ENCODE results near the gene GALM. TPM values are rescaled to one million over a fixed set of nuclear protein-coding genes. Genes with fewer than 3 reads are reported as not detected.

GALM gene
- total and polyA plus RNA-seq, 2 of the 13 experiments (the other 11 are each of a cell fraction or from before 2014, with no cell fraction given), result 65.5 to 90.0 TPM

GRCh38 chr2:38711558-38711957 lies 45.6 kb downstream of the GALM start:
- Histone ChIP-seq H3K9ac (ENCODE audit: insufficient read depth, low read depth, low read length) (no peak overlapping the region), H3K79me2 (ENCODE audit: insufficient read depth, low read length) (peaks cover 7% of the 10 kb centered on the region), H4K20me1 (ENCODE audit: insufficient read depth, low read length) (no peaks in the 10 kb centered on the region), H3K36me3 (replicated peaks in 1 of 2; ENCODE audit: control insufficient read depth in 1 of 2, insufficient read depth in 2 of 2, low read length in 2 of 2) (peaks cover 20 to 66% of the 10 kb centered on the region in 2 experiments), H3K4me3 (replicated peaks in 1 of 3; ENCODE audit: insufficient read depth in 1 of 3, low read depth in 2 of 3, low read length in 3 of 3) (no peak overlapping the region), H3K9me3 (ENCODE audit: low read length) (no peaks in the 10 kb centered on the region), H3K27me3 (ENCODE audit: control insufficient read depth in 1 of 2, insufficient read depth in 2 of 2, low read length in 2 of 2) (no peaks in the 10 kb centered on the region), H2AFZ (ENCODE audit: low read length) (no peak overlapping the region), H3K4me2 (ENCODE audit: low read depth, low read length) (no peak overlapping the region), H3K27ac (ENCODE audit: extremely low read length, insufficient read depth, low read length) (no peak overlapping the region), H3K4me1 (ENCODE audit: insufficient read depth, low read length) (peaks cover 14% of the 10 kb centered on the region)
- no TSS peak for BruUV-seq (replicated peaks)
- intact Hi-C loops (cut with micrococcal nuclease; ENCODE audit: unreplicated experiment), result no loop called here
- ChIA-PET CTCF (ENCODE audit: low intra/inter-chr PET ratio, low total read pairs) (no interaction called here), POLR2A (no interaction called here)
- in situ Hi-C loops (cut with HindIII; ENCODE audit: extremely low pct_ligation_motif_present, low pct_unique_long_range_greater_than_20kb), result no loop called here
- peak; percentile 77 for TF ChIP-seq CREB1 (IDR thresholded peaks at IDR 0.05)
- no peak for TF ChIP-seq CREB1 (CRISPR knock-in tag; IDR thresholded peaks at IDR 0.05)
- no peak for TF ChIP-seq TFDP2 (CRISPR knock-in tag; IDR thresholded peaks at IDR 0.05)
- FAIRE-seq (no peak), ATAC-seq (no peak), DNase-seq (ENCODE audit: low spot score) (no peak)

DNA sequence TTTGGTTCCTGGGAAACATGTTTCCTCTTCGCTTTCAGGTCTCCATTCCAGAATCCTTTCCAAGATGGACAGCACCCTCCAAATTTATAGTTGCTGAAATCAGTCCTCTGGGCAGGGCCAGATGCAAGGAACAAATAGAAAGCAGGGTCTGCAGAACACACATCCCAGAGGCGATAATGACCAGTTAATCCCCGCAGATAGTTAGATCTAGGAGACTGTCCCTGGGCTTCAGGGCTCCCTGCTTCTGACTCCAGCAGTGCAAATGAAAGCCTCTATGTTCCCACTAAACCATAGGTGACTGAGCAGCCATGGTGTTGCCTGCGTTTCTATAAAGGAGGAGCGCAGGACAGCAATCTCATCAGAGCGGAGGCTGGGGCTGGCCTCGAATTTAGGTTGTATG lies 46.5 kb downstream of the GALM start:
- Histone ChIP-seq H3K27ac (ENCODE audit: extremely low read length, insufficient read depth, low read length) (no peak overlapping the region), H3K4me1 (ENCODE audit: insufficient read depth, low read length) (peaks cover 16% of the 10 kb centered on the region), H3K4me3 (replicated peaks in 1 of 3; ENCODE audit: insufficient read depth in 1 of 3, low read depth in 2 of 3, low read length in 3 of 3) (no peak overlapping the region), H3K36me3 (replicated peaks in 1 of 2; ENCODE audit: control insufficient read depth in 1 of 2, insufficient read depth in 2 of 2, low read length in 2 of 2) (peaks cover 14 to 60% of the 10 kb centered on the region in 2 experiments), H3K4me2 (ENCODE audit: low read depth, low read length) (no peak overlapping the region), H3K9ac (ENCODE audit: insufficient read depth, low read depth, low read length) (no peak overlapping the region), H3K9me3 (ENCODE audit: low read length) (no peaks in the 10 kb centered on the region), H2AFZ (ENCODE audit: low read length) (no peak overlapping the region), H3K27me3 (ENCODE audit: control insufficient read depth in 1 of 2, insufficient read depth in 2 of 2, low read length in 2 of 2) (no peaks in the 10 kb centered on the region), H4K20me1 (ENCODE audit: insufficient read depth, low read length) (no peaks in the 10 kb centered on the region), H3K79me2 (ENCODE audit: insufficient read depth, low read length) (peaks cover 2% of the 10 kb centered on the region)
- ChIA-PET CTCF (ENCODE audit: low intra/inter-chr PET ratio, low total read pairs) (no interaction called here), POLR2A (interaction anchor here (1.5 kb wide), 1 partner anchor 109 kb away, joined by 3 read pairs; the partner anchor contains the start of gene HNRNPLL)
- BruUV-seq (replicated peaks), result no TSS peak
- intact Hi-C loops (cut with micrococcal nuclease; ENCODE audit: unreplicated experiment), result no loop called here
- in situ Hi-C loops (cut with HindIII; ENCODE audit: extremely low pct_ligation_motif_present, low pct_unique_long_range_greater_than_20kb), result no loop called here
- no peak for FAIRE-seq
- 98% methylated on average over 7 of the region's 7 CpGs for WGBS (ENCODE audit: low lambda C conversion rate)
- TF ChIP-seq DR1 (CRISPR knock-in tag; IDR thresholded peaks at IDR 0.05) (no peak), HOXA3 (CRISPR knock-in tag; IDR thresholded peaks at IDR 0.05) (no peak), LCORL (IDR thresholded peaks at IDR 0.05) (no peak), LCORL (CRISPR knock-in tag; IDR thresholded peaks at IDR 0.05) (no peak), AHDC1 (CRISPR knock-in tag; IDR thresholded peaks at IDR 0.05; ENCODE audit: borderline replicate concordance) (no peak), SP2 (CRISPR knock-in tag; IDR thresholded peaks at IDR 0.05) (no peak), MIXL1 (CRISPR knock-in tag; IDR thresholded peaks at IDR 0.05) (no peak), NFE2 (CRISPR knock-in tag; IDR thresholded peaks at IDR 0.05) (no peak)
- no peak for ATAC-seq
- no peak for DNase-seq (ENCODE audit: low spot score)

Measured in HepG2 (cell line).